A549 (cell line): ENCODE measurements around the gene ITGB1.

Source experiments
- CHD2 ChIP-seq: fragments of 150-350 bp; IDR thresholded peaks from 2 replicates; pipeline ENCODE4 v1.6.1; 2014; ENCODE audit warnings: low read length; ENCODE audit not compliant: partially characterized antibody
- JUN ChIP-seq, 2 experiments: fragments of >200 bp; sonication (Bioruptor Twin); formaldehyde crosslinking; IDR thresholded peaks; 2 replicates in 1 of 2; 3 replicates in 1 of 2; pipeline ENCODE4 v1.6.1; 2016 to 2017
- KDM5A ChIP-seq: fragments of 200-600 bp; sonication (generic); IDR thresholded peaks from 2 replicates; pipeline ENCODE4 v1.6.1; 2016; ENCODE audit warnings: antibody characterized with exemption, mild to moderate bottlenecking
- MAFK ChIP-seq: fragments of 450-650 bp; IDR thresholded peaks from 2 replicates; pipeline ENCODE4 v1.6.1; 2014; ENCODE audit not compliant: partially characterized antibody
- NFE2L2 ChIP-seq: fragments of 150-350 bp; conservative IDR thresholded peaks from 2 replicates; pipeline ENCODE4 v1.6.1; 2014; ENCODE audit warnings: low read length
- POLR2A ChIP-seq: IDR thresholded peaks from 2 replicates; pipeline ENCODE4 v1.6.1; 2012; ENCODE audit warnings: mild to moderate bottlenecking, low read length
- RAD21 ChIP-seq, 2 experiments: fragments of >200 bp in 1 of 2; sonication (Bioruptor Twin) in 1 of 2; formaldehyde crosslinking in 1 of 2; IDR thresholded peaks in 1 of 2; conservative IDR thresholded peaks in 1 of 2; 2 replicates in 1 of 2; 3 replicates in 1 of 2; pipeline ENCODE4 v1.6.1; 2012 to 2018; ENCODE audit warnings: inconsistent platforms in 1 of 2
- SMC3 ChIP-seq: fragments of >200 bp; sonication (Bioruptor Twin); formaldehyde crosslinking; IDR thresholded peaks from 3 replicates; pipeline ENCODE4 v1.6.1; 2018; ENCODE audit warnings: inconsistent platforms
- TF ChIP-seq, protein P1 (sequence below): fragments of >200 bp; sonication (Bioruptor Twin); formaldehyde crosslinking; IDR thresholded peaks from 3 replicates; pipeline ENCODE4 v1.5.1; 2016
- TF ChIP-seq, protein P2 (sequence below): IDR thresholded peaks from 2 replicates; pipeline ENCODE4 v1.6.1; 2012

DNA sequence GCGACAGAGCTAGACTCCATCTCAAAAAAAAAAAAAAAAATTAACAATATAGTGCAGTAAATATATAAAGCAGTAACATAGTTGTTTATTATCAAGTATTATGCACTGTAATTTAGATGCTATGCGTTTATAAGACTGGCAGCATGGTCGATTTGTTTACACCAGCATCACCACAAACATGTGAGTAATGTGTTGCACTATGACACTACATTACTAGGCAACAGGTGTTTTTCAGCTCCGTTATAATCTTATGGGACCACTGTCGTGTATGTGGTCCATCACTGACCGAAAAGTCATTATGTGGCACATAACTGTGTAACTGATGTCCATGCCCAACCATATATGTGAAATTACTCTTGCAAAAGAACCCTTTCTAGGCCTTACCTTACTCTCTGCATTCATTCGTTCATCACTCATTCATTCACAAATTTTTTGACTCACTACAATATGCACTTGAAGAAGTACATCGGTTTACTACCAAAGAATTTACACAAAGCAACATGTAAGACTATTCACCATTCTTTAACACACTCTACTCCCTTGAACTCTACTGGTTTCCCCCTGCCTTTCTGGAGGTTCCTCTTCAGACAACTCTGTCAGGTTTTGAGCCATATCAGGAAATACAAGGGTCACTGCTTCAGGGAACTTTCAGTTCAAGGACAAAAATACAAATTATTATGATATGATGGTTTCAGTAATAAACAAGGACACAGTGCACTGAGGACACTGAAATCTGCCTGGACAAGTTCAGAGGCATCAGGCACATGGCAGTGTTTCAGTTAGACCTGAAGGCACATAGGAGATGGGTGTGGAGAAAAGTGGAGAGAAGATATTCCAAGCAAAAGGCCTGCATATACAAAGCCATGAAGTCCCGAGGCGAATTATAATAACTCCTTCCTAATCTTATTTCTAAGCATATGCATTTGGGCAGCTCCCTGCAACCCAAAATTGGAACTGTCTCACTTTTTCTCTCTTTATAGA lies 17.4 kb downstream of the ITGB1 start:
- TF ChIP-seq MAFK (no peak), POLR2A (no peak), RAD21 (conservative IDR thresholded peaks at IDR 0.05 in 1 of 2, IDR thresholded peaks at IDR 0.05 in 1 of 2) (no peak), SMC3 (no peak), NFE2L2 (no peak), JUN (IDR thresholded peaks at IDR 0.05) (no peak), KDM5A (no peak), CHD2 (no peak)
- TF ChIP-seq, protein P1, sequence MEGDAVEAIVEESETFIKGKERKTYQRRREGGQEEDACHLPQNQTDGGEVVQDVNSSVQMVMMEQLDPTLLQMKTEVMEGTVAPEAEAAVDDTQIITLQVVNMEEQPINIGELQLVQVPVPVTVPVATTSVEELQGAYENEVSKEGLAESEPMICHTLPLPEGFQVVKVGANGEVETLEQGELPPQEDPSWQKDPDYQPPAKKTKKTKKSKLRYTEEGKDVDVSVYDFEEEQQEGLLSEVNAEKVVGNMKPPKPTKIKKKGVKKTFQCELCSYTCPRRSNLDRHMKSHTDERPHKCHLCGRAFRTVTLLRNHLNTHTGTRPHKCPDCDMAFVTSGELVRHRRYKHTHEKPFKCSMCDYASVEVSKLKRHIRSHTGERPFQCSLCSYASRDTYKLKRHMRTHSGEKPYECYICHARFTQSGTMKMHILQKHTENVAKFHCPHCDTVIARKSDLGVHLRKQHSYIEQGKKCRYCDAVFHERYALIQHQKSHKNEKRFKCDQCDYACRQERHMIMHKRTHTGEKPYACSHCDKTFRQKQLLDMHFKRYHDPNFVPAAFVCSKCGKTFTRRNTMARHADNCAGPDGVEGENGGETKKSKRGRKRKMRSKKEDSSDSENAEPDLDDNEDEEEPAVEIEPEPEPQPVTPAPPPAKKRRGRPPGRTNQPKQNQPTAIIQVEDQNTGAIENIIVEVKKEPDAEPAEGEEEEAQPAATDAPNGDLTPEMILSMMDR, result no peak
- TF ChIP-seq, protein P2, sequence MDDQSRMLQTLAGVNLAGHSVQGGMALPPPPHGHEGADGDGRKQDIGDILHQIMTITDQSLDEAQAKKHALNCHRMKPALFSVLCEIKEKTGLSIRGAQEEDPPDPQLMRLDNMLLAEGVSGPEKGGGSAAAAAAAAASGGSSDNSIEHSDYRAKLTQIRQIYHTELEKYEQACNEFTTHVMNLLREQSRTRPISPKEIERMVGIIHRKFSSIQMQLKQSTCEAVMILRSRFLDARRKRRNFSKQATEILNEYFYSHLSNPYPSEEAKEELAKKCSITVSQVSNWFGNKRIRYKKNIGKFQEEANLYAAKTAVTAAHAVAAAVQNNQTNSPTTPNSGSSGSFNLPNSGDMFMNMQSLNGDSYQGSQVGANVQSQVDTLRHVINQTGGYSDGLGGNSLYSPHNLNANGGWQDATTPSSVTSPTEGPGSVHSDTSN, result no peak
